GM21576 (cell line): ENCODE results near the gene ADD2.

Source experiments
- ATAC-seq: cut with Tn5 transposase; IDR thresholded peaks from one replicate; pipeline ENCODE4 v1.9.1; 2021; ENCODE audit warnings: mild to moderate bottlenecking, moderate library complexity; ENCODE audit not compliant: unreplicated experiment

ADD2 gene

DNA sequence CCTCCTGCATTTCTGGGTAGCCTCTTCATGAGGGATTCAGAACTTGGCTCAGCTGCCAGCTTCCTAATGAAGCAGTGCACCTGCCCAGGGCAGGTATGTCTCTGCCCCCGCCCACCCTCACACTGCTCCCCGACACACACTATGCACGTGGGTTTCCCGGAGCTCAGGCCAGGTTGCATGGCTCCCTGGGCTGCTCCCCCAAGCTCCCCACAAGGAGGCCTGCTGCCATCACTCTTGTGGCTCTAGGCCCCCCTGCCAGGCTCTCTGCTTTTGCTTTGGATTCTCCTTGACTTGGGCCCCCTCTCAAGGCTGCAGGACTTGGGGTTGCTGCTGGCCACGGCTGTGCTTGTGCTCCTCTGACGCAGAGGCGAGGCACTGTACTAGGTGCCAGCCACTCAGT lies 43.6 kb downstream of the ADD2 start:
- ATAC-seq = no peak

DNA sequence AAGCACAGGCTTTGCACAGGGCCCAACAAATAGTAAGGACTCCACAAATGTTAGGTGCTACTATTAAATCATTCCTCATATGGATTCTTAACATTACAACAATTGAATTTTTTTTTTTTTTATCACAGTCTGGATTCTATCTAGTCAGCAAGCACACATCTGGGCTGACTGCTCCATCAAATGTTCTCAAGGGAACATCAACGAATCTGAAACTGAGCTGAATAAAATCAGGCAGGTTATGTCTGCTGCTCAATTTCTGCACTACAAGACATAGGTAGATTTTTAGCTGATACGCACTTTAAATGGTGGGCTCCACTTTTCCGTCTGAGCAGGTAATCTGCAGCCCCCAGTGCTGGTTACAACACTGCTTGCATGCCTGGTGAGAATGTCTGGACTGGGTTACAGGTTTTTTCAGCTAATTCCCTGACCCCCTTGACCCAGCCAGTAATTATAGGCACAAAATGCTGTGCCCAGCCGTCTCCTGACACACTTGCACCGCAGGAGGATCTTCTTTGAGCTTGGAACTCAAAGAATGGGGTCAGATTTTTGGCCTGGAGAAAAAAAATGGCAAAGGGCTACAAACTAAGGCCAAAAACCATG lies 44.6 kb downstream of the ADD2 start:
- ATAC-seq = no peak

DNA sequence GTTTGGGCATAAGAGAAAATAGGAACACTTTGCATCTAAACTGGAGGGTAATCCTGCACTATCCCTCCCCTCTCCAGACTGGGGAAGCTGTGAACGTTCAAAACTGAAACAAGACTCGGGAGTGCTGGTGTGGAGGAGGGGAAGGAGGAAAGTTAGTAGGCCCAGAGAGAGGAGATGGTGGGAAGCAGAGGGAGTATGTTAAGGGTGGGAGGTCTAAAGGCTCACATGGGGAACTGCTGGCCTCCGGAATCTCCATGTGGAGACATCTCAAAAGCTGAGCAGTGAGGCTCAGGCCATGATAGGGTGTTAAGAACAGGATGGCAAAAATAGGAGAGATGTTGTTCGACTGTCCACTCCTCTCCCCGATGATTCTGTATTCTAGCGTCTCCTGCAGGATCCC lies 47.9 kb downstream of the ADD2 start:
- ATAC-seq = no peak

- ATAC-seq = no peak
Measured at GRCh38 chr2:70719231-70719630, 48.8 kb downstream of the ADD2 start.

- no peak for ATAC-seq
Measured at GRCh38 chr2:70718736-70719135, 49.3 kb downstream of the ADD2 start.

DNA sequence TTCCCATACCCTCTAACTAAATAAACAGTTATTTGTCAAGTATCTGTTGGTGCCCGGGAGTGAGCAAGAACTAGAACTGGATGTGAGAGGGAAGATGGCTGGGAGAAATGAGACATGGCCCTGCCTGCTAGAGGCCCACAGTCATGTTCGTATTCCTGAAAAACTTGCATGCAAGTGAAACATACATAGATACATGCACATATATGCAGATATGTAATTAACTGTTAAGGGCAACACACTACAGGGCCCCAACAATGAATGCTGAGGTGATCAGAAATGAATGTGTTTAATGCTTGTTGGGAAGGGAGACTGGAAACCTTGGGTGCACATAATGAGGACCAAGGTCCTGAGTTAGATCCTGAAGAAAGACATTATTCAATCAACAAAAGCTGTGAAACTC lies 49.8 kb downstream of the ADD2 start:
- ATAC-seq = no peak

- ATAC-seq = no peak
Measured at GRCh38 chr2:70717431-70718038, 50.5 kb downstream of the ADD2 start.

DNA sequence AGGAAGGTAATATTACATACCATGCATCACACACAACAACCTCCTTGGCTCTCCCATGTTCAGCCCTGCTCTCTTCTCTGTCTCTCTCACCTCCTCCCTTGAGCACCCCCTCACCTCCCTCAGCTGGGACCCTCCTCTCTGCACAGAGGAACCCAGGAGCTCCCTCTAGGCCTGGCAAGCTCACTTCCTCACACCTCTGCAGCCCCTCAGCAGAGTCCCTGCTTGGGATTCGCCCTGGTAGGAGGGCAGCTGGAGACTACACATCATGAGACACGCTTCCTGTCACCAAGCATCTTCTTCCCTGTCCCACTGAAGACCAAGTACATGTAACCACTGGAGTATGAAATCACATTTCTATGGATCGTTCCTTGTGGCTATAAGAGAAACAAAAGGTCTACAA lies 51.0 kb downstream of the ADD2 start:
- no peak for ATAC-seq

GRCh38 chr2:70716131-70716743 lies 51.8 kb downstream of the ADD2 start:
- ATAC-seq = no peak

DNA sequence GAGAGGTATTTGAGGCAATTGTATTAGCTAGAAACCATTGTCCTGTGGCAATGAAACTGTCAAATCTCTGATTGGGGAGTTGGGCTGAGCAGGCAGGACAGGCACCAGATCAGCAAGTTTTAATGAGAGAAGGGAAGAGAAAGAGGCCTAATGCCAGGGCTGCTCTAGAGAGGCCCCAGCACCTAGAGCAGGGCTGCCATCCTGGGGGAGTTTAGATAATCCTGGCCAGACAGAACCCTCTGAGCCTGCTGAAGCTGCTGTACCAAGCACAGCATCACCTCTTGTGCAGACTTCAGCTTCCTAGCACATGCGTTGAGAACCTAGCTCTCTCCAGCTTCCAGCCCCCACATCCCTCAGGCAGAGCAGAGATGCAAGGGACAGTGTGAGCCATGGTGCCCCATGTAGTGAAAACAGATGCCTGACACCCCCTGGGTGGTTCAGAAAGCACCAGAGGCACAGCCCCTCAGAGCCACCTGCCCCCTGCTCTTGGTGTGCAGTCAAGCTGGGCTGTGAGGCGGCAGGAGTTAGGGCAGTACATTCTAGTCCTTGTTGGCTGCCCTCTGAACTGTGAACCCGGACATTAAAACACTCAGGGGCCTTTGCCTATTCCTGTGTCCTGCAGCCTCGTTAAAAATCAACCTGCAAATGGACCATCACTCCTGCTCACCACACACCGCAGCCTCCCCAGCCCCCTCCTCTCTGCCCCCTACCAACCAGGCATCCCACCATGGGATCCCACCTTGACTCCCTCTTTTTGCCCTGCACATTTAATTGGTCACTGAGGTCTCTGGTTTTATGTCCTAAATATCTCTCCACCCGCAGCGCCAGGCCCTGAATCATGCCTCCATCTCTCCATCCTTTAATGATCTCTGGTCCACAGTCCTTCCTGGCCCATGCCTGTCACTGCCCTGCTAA lies 52.7 kb downstream of the ADD2 start:
- no peak for ATAC-seq

DNA sequence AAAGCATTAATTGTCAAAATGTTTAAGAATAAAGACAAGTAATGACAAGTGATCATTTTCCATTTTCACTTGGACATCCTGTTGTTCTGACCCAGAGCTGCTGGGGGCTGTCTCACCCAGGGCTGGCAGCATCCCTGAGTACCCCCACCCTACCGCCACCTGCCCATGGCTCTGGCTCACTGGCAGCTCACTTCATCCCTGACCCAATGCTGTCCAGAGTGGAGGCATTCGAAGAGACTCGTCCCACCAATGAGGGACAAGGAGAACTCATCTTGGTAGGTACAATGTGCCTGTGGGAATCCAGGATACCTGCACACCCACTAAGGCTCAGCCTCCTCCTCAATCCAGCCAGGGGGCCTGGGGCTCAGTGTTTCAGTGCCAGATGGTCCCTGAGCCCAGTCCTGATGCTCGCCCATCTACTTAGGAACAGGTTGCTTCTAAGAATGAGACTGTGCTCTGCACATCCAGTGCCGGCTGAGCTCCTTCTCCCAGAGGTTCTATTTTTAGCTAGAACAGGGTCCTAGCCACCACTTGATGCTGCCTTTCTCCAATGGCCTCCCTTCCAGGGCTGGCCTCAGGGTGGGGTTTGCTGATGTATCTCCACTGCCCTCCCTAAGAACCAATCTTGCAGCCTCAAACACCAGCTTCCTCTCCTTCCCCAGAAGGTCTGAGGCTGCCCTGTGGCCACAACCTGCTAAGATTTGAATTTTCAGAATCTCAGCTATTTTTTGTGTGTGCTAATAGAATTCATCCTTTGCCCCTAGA lies 53.7 kb downstream of the ADD2 start:
- no peak for ATAC-seq

DNA sequence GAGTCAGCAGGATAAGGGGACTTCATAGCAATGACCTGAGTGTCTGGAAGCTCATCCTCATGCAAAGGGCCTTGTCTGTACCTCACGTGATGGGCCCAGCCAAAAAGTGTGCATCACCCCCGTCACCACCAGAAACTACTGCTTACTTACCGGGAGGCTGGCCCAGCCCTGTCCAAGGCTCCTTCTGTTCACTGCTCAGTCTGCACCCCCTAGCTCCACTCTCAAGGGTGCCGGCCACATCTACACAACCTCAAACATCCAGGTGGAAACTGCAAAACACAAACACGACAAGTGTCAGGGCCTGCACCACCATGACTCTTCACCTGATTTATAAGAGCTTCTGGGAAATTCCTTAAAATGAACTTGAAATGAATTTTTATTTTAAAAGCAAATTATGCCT lies 55.1 kb downstream of the ADD2 start:
- no peak for ATAC-seq

DNA sequence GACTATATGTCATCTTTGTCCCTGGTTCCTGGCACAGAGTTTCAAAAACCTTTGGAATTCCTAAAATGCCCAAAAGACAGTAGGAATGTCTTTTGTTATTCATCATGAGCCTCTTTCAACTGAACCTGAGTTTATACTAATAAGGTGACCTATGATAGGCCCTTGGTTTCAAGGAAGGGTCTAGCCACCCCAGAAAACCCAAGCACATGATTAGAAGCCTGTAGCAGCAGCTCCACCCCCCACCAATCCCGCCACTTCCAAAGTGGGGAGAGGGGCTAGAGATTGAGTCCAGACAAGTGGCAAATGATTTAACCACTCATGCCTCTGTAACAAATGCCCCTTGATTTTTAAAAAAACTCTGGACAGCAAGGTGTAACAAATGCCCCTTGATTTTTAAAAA lies 56.8 kb downstream of the ADD2 start:
- ATAC-seq = no peak

DNA sequence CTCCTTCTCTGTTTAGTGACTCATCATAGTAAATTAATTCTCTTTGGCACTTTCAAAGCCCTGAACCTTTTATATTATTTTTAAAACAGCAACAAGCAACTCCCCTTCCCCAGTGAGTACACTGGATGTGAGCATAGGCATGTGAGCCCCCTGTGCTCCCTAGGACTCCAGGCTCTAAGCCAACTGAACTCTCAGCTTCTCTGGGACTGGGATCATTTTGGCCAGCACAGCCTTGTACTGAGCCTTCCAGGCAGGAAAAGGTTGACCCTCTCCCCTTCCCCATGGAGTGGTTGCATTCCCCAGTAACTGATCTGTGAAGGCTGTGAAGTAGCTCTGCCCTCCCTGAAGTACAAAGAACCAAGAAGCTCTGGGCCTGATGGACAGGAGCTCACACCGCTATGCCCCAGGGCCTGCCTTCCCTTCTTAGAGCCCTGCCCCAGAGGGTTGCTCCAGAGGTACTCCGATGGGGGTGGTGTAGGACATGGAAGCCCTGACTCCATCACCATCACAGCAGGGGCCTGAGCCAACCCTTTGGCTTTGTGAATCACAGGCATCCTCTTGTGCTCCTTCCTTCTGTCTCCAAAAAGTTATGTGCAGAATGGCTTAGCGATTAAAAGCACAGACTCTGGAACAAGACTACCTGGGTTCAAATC lies 57.8 kb downstream of the ADD2 start:
- ATAC-seq = no peak

DNA sequence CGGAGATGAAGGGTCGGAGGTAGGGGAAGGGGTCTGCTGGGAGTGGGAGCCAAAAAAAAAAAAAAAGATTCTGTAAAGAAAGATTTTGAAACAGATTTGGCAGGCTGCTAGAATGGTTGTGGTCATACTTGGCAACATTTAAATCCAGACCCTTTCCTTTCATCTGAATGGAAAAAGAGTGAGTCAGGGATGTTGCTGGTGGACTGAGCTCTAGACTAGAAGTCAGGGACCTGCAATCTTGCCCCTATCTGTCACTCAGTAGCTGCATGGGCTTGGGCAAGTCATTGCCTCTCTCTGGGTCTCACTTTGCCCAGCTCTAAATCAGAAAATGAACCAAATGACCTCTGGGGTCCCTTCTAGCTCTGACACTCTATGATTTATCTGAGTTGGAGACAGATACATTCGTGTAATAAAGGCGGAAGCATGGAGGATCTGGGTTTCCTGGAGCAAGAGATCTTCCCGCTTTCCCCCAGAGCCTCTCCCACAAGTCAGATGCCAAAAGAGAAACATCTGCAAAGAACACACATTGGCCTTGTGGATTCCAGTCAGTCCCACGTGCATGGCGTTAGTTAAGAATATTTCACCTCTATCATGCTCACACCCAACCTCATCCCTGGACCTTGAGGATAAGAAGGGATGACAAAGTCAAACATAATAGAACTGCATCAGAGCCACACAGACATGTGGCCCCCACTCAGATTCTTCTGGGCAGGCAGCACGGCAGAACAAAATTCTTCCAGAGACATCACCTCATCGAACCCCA lies 58.5 kb downstream of the ADD2 start:
- no peak for ATAC-seq

- ATAC-seq = no peak
Measured at GRCh38 chr2:70708376-70709199, 59.4 kb downstream of the ADD2 start.

DNA sequence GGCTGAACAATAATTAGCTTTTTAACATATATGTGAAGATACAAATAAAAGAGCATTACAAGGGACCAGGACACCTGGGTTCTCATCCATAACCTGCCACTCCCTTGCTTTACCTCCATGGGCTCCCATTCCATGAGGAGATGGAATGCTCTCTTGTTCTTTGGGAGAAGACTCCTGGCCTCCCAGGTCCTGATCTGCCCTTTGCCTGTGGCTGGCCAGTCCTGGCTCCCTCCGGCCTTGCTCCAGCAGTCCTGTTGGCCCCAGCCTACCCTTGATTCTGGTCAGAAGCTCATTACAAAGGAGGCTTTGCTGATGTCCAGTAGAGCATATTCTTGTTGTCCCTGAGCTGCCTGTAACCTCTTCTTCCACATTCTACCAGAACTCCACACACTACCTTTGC lies 60.3 kb downstream of the ADD2 start:
- ATAC-seq = no peak

- ATAC-seq = no peak
Measured at GRCh38 chr2:70706026-70706795, 61.8 kb downstream of the ADD2 start.
